Neuron (in vitro differentiated cells): Measurements from ENCODE around the gene LRTM2.

ENCODE experiments used
- H2AFZ ChIP-seq: one replicate; pipeline ENCODE4 v1.6.1; 2013; ENCODE audit warnings: low read depth, mild to moderate bottlenecking, inconsistent platforms, low read length, moderate library complexity
- H3K27me3 ChIP-seq: one replicate; pipeline ENCODE4 v1.6.1; 2013; ENCODE audit warnings: low read length; ENCODE audit not compliant: insufficient read depth
- H3K36me3 ChIP-seq: one replicate; pipeline ENCODE4 v1.6.1; 2013; ENCODE audit warnings: low read length; ENCODE audit not compliant: insufficient read depth
- H3K4me1 ChIP-seq: one replicate; pipeline ENCODE4 v1.6.1; 2013; ENCODE audit warnings: low read length; ENCODE audit not compliant: insufficient read depth
- H3K4me3 ChIP-seq: 2 replicates; pipeline ENCODE4 v1.5.1; 2013; ENCODE audit warnings: mild to moderate bottlenecking, low read length, moderate library complexity
- H3K9me3 ChIP-seq: one replicate; pipeline ENCODE4 v1.6.1; 2013; ENCODE audit warnings: low read length

The LRTM2 gene

DNA sequence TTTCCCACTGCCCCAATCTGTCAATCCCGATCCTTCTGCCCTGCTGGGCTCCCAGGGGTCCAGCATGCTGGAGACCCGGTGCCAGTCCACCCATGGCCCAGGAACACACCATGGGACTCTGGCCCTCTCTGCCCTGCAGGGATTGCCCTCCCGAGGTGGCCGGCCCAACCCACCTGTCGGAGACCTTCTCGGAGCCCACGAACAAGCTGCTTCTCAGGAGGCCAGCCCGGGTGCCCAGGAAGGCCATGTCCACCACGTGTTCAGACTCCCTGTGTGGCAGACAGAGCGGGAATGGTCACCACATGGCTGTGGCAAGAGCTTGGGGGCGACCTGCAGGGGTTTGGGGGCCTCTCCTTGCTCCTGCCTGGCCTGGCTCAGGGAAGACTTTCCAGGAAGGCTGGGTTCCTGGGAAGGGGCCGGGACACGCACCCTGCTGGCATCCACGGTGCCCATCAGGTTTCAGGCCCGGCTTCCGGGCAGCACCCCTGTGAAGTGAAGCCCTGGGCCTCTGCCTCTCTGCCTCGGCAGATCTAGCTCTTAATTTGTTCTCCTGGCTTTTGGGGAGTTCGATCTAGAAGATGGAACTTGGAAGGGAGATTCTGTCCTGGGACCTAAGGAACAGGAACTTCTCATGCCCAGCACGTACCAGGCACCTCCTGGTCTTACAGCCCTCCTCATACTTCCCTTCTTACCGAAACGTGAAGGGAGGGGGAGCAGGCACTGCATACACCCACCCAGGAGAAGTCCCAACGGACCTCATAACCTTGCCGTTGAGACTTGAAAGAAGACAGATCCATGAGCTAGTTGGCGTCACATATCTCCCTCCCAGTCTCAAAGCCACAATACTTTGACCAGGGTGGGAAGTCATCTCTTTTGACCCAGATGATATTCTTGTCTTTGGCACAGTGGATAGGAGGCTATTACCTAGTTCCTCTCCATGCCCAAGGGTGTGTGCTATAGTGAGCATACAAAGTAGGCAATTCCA is 26.3 kb downstream of the LRTM2 start:
- Histone ChIP-seq H3K9me3 (no peaks in the 10 kb centered on the region), H3K27me3 (peaks cover 24% of the 10 kb centered on the region), H2AFZ (no peak overlapping the region), H3K4me1 (peaks cover 3% of the 10 kb centered on the region), H3K4me3 (no peak overlapping the region), H3K36me3 (no peaks in the 10 kb centered on the region)

DNA sequence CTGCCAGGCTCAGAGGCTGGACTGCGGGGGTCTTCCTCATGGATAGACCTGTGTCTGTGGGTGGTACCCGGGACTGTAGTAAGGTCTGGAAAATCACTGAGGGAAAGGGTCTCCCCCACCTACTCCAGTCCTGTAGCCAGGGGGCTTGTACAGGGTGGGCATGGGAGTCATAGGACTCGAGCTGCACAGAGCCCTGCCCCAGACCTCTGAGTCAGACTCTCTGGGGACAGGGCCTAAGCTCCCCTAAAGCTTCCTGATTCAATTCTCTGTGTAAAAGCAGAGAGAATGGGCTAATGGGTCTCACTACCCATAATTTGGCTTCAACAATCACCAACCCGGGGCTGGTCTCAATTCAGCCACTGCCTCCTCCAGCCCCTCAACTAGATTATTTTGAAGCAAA is 27.0 kb downstream of the LRTM2 start:
- H3K9me3 ChIP-seq = no peaks in the 10 kb centered on the region
- H3K4me1 ChIP-seq = no peaks in the 10 kb centered on the region
- H3K36me3 ChIP-seq = no peaks in the 10 kb centered on the region
- H2AFZ ChIP-seq = no peak overlapping the region
- peaks cover 24% of the 10 kb centered on the region for H3K27me3 ChIP-seq
- H3K4me3 ChIP-seq = no peak overlapping the region

DNA sequence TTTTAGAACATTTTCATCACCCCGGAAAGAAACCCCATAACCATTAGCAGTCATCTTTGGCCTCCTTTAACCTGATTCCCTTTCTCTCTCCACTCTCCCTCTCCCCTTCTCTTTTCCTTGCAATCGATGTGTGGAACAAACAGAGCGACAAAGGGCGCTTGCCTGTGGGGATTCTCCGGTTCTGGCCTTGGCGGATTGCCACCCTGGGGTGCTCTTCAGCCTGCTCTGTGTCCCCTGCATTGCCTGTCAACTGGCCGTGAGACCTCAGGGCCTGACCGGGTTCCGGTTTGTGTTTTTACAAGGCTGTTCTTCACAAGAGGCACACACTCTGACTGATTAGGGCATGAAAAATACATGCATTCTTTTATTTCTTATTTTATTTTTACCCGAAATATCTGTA is 27.8 kb downstream of the LRTM2 start:
- Histone ChIP-seq H3K4me1 (no peaks in the 10 kb centered on the region), H3K9me3 (no peaks in the 10 kb centered on the region), H3K4me3 (no peak overlapping the region), H3K27me3 (peaks cover 24% of the 10 kb centered on the region), H2AFZ (no peak overlapping the region), H3K36me3 (no peaks in the 10 kb centered on the region)

DNA sequence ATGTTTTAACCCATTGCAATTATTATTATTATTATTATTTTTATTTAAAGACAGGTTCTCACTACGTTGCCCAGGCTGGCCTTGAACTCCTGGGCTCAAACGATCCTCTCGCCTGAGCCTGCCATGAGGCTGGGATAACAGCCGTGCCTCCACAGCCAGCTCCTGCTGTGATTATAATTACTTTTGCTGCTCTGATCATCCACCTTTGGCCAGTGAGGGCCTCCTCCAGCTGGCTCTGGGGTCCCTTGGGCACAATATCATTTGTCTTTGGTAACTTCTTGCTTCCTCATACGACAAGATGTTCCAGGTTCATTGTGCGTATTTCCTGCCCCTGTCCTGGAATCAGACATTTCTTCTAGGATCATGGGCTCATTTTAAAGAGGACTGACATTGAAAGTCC is 28.4 kb downstream of the LRTM2 start:
- H3K4me1 ChIP-seq = no peaks in the 10 kb centered on the region
- no peak overlapping the region for H3K4me3 ChIP-seq
- H3K36me3 ChIP-seq = no peaks in the 10 kb centered on the region
- no peak overlapping the region for H2AFZ ChIP-seq
- H3K9me3 ChIP-seq = no peaks in the 10 kb centered on the region
- H3K27me3 ChIP-seq = peaks cover 21% of the 10 kb centered on the region

- Histone ChIP-seq H2AFZ (no peak overlapping the region), H3K36me3 (no peaks in the 10 kb centered on the region), H3K4me3 (no peak overlapping the region), H3K4me1 (no peaks in the 10 kb centered on the region), H3K27me3 (peaks cover 10% of the 10 kb centered on the region), H3K9me3 (no peaks in the 10 kb centered on the region)
Observed at GRCh38 chr12:1851151-1851701, 30.9 kb downstream of the LRTM2 start.

GRCh38 chr12:1852076-1852475 is 31.7 kb downstream of the LRTM2 start:
- Histone ChIP-seq H3K36me3 (no peaks in the 10 kb centered on the region), H3K4me1 (no peaks in the 10 kb centered on the region), H3K4me3 (no peak overlapping the region), H2AFZ (no peak overlapping the region), H3K9me3 (no peaks in the 10 kb centered on the region), H3K27me3 (peaks cover 9% of the 10 kb centered on the region)

- Histone ChIP-seq H3K4me3 (no peak overlapping the region), H3K27me3 (peaks cover 15% of the 10 kb centered on the region), H2AFZ (no peak overlapping the region), H3K4me1 (no peaks in the 10 kb centered on the region), H3K9me3 (no peaks in the 10 kb centered on the region), H3K36me3 (no peaks in the 10 kb centered on the region)
Observed at GRCh38 chr12:1853716-1854115, 33.4 kb downstream of the LRTM2 start.

DNA sequence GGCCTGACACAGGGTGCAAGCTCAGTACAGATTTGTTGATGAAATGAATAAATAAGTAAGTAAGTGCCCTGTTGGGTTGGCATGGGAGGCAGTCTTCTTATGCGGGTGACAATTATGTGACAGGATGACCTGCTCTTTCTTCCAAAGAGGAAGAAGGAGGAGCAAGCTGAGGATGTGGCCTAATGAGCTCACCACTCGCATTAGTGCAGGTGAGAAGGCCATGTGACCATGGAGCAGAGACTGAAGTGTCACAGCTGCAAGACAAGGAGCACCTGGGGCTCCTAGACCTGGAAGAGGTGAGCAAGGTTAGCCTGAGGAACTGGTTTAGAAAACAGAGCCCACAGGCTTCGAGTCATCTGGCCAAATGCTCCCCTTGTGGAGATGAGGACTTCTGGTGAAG is 34.9 kb downstream of the LRTM2 start:
- H3K36me3 ChIP-seq = no peaks in the 10 kb centered on the region
- no peaks in the 10 kb centered on the region for H3K4me1 ChIP-seq
- H2AFZ ChIP-seq = no peak overlapping the region
- peaks cover 15% of the 10 kb centered on the region for H3K27me3 ChIP-seq
- no peak overlapping the region for H3K4me3 ChIP-seq
- H3K9me3 ChIP-seq = no peaks in the 10 kb centered on the region

DNA sequence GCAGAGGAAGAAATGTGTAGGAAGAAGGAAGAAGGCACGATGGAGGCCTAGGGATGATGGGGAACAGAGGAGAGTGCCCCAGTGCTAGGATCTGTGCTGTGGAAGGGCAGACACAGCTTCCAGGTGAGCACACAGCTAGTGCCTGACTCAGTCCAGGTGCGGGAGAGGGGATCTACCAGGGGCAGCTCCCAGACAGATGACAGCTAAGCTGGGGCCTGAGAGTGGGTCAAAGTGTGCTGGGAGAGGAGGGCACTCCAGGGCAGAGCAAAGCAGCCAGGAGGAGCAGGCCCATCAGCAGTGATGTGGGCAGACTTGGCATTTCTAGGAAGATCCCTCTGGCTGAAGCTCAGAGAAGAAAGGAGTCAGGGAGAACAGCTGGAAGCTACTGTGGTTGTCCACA is 36.7 kb downstream of the LRTM2 start:
- Histone ChIP-seq H3K27me3 (peaks cover 15% of the 10 kb centered on the region), H3K9me3 (no peaks in the 10 kb centered on the region), H3K4me3 (no peak overlapping the region), H2AFZ (no peak overlapping the region), H3K4me1 (no peaks in the 10 kb centered on the region), H3K36me3 (no peaks in the 10 kb centered on the region)

- no peaks in the 10 kb centered on the region for H3K36me3 ChIP-seq
- peaks cover 15% of the 10 kb centered on the region for H3K27me3 ChIP-seq
- H3K4me3 ChIP-seq = no peak overlapping the region
- H3K9me3 ChIP-seq = no peaks in the 10 kb centered on the region
- H3K4me1 ChIP-seq = no peaks in the 10 kb centered on the region
- H2AFZ ChIP-seq = no peak overlapping the region
Observed at GRCh38 chr12:1857821-1858220, 37.5 kb downstream of the LRTM2 start.

GRCh38 chr12:1858456-1858855 is 38.1 kb downstream of the LRTM2 start:
- no peaks in the 10 kb centered on the region for H3K9me3 ChIP-seq
- H3K27me3 ChIP-seq = peaks cover 15% of the 10 kb centered on the region
- no peaks in the 10 kb centered on the region for H3K4me1 ChIP-seq
- H3K36me3 ChIP-seq = no peaks in the 10 kb centered on the region
- no peak overlapping the region for H2AFZ ChIP-seq
- H3K4me3 ChIP-seq = no peak overlapping the region

DNA sequence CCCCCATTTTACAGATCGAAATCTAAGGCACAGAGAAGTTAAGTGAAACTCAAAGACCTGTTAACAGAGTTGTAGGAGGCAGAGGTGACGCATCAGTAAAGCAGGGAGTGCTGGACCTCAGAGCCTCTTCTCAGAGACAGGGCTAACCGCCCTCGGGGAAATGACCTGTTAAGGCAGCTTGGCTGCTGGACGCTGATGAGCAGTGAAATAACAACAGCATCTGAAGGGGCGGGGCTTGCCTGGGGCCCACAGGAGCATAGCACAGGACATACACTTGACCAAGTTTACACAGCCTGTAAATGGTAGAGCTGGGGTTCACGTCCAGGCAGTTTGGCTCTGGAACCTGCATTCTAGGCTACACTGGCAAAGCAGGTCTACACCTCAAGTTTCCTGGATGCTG is 39.3 kb downstream of the LRTM2 start:
- H3K4me3 ChIP-seq = no peak overlapping the region
- no peak overlapping the region for H2AFZ ChIP-seq
- H3K9me3 ChIP-seq = no peaks in the 10 kb centered on the region
- H3K36me3 ChIP-seq = no peaks in the 10 kb centered on the region
- H3K4me1 ChIP-seq = no peaks in the 10 kb centered on the region
- H3K27me3 ChIP-seq = peaks cover 13% of the 10 kb centered on the region

DNA sequence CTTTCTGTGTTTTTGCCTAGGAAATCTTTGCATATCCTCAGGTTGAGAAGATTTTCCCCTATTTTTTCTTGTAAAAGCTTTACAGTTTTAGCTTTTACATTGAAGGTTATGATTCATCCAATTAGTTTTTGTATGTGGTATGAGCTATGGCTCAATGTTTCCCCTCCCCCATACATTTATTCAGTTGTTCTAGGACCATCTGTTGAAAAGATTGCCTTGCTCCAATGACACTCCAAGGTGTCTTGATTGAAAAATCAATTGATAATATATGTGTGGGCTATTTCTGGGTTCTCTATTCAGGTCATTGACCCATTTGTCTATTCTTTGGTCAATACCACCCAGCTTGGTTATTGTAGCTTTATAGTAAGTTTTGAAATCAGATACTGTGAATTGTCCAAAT is 42.6 kb downstream of the LRTM2 start:
- Histone ChIP-seq H3K36me3 (no peaks in the 10 kb centered on the region), H2AFZ (no peak overlapping the region), H3K27me3 (peaks cover 2% of the 10 kb centered on the region), H3K9me3 (no peaks in the 10 kb centered on the region), H3K4me1 (no peaks in the 10 kb centered on the region), H3K4me3 (no peak overlapping the region)
